ENCODE data around the gene PXDC1. TPM values are rescaled to one million over a fixed set of nuclear protein-coding genes. Genes with fewer than 3 reads are reported as not detected.
"Not testable (repeated sequence)": the region's sequence is repeated elsewhere in the genome, so short reads cannot be mapped to it uniquely, and the experiment has no call there.

Gene PXDC1
- total and polyA plus RNA-seq, 12 donors = 3.7 to 46.7 (median 22.5) TPM

- no peak for TF ChIP-seq POLR2A (IDR thresholded peaks at IDR 0.05)
- TF ChIP-seq, protein P1, sequence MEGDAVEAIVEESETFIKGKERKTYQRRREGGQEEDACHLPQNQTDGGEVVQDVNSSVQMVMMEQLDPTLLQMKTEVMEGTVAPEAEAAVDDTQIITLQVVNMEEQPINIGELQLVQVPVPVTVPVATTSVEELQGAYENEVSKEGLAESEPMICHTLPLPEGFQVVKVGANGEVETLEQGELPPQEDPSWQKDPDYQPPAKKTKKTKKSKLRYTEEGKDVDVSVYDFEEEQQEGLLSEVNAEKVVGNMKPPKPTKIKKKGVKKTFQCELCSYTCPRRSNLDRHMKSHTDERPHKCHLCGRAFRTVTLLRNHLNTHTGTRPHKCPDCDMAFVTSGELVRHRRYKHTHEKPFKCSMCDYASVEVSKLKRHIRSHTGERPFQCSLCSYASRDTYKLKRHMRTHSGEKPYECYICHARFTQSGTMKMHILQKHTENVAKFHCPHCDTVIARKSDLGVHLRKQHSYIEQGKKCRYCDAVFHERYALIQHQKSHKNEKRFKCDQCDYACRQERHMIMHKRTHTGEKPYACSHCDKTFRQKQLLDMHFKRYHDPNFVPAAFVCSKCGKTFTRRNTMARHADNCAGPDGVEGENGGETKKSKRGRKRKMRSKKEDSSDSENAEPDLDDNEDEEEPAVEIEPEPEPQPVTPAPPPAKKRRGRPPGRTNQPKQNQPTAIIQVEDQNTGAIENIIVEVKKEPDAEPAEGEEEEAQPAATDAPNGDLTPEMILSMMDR (IDR thresholded peaks at IDR 0.05) = no peak
- no peaks in the 10 kb centered on the region for H3K27me3 ChIP-seq
- WGBS, 4 donors = 78 to 90% (median 82%) methylated on average over 4 of the region's 4 CpGs
Measured at GRCh38 chr6:3678946-3679345, 72.6 kb downstream of the PXDC1 start.

DNA sequence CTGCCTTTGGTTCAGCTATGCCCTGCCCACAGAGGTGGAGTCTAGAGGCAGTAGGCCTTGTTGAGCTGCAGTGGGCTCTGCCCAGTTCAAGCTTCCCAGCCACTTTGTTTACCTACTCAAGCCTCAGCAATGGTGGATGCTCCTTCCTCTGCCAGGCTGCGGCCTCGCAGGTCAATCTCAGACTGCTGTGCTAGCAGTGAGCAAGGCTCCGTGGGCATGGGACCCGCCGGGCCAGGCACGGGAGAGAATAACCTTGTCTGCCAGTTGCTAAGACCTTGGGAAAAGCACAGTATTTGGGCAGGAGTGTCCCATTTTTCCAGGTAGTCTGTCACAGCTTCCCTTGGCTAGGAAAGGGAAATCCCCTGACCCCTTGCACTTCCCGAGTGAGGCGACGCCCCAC lies 73.8 kb downstream of the PXDC1 start:
- H3K4me3 ChIP-seq; intact Hi-C loops (cut with DNase I); H3K36me3 ChIP-seq (replicated peaks in 1 of 2); H3K27me3 ChIP-seq; H3K27ac ChIP-seq; H3K4me1 ChIP-seq (replicated peaks in 1 of 2); DNase-seq; H3K9me3 ChIP-seq (replicated peaks in 1 of 3): not testable (repeated sequence)
- WGBS, 4 donors = 84 to 89% (median 87%) methylated on average over 3 to 9 of the region's 9 CpGs

More at GRCh38 chr6:3678946-3679345, 72.6 kb downstream of the PXDC1 start:
- Histone ChIP-seq H3K4me3 (no peak overlapping the region), H3K27ac (no peak overlapping the region), H3K9me3 (replicated peaks in 1 of 3) (no peaks in the 10 kb centered on the region), H3K4me1 (replicated peaks in 1 of 2) (no peaks in the 10 kb centered on the region), H3K36me3 (replicated peaks in 1 of 2) (no peaks in the 10 kb centered on the region)
- intact Hi-C loops (cut with DNase I) = no loop called here
- no peak for DNase-seq

DNA sequence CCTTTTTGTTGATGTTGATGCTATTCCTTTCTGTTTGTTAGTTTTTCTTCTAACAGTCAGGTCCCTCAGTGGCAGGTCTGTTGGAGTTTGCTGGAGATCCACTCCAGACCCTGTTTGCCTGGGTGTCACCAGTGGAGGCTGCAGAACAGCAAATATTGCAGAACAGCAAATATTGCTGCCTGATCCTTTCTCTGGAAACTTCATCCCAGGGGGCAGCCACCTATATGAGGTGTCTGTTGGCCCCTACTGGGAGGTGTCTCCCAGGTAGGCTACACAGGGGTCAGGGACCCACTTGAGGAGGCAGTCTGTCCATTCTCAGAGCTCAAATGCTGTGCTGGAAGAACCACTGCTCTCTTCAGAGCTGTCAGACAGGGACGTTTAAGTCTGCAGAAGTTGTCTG lies 74.2 kb downstream of the PXDC1 start:
- H3K36me3 ChIP-seq (replicated peaks in 1 of 2); intact Hi-C loops (cut with DNase I); H3K27me3 ChIP-seq; H3K9me3 ChIP-seq (replicated peaks in 1 of 3); DNase-seq; H3K4me1 ChIP-seq (replicated peaks in 1 of 2); H3K4me3 ChIP-seq; H3K27ac ChIP-seq: not testable (repeated sequence)
- 33 to 71% (median 59%) methylated on average over 1 of the region's 1 CpG for WGBS, 4 donors

Small RNAs within 50 kb of the gene (small RNA-seq; reads per million reads assigned to genes)
- 0 reads per million in 2 donors for gene AL033523.1

Other genes starting within 250 kb of the PXDC1 start
- gene FAM50B, start 97.7 kb upstream of the PXDC1 start, total RNA-seq = 100 to 1,000 TPM in 1 of 9 donors, 10 to 100 TPM in 8; 10.6 to 119 (median 14.7) TPM
- 10 to 100 TPM in 1 of 3 donors, 1 to 10 TPM in 2; 5.9 to 15.7 (median 6.8) TPM for gene FAM50B, start 97.7 kb upstream of the PXDC1 start, polyA plus RNA-seq

Measured in adrenal gland (tissue), 12 donors.